WTC11 (cell line): ENCODE data around the gene STN1. TPM values are rescaled to one million over a fixed set of nuclear protein-coding genes. Genes with fewer than 3 reads are reported as not detected.

Source experiments
- ATAC-seq: fragments of 200-7000 bp; cut with Tn5 transposase; 2 replicates; pipeline ENCODE4 v1.10.0; 2021; ENCODE audit warnings: mild to moderate bottlenecking, moderate library complexity
- CTCF ChIA-PET: fragments of 300-600 bp; sonication (Branson Sonifier 250); formaldehyde crosslinking; loops from one replicate; lab custom pipeline; 2021; ENCODE audit warnings: antibody characterized with exemption; lab: Charles Lee
- POLR2A ChIA-PET: fragments of 350-600 bp; sonication (Branson Sonifier 250); formaldehyde crosslinking; loops from one replicate; lab custom pipeline; 2021; ENCODE audit warnings: antibody characterized with exemption; lab: Charles Lee
- DNase-seq: peaks from one replicate; pipeline ENCODE4 v3.0.0; 2021; ENCODE audit warnings: low spot score
- H3K27ac Mint-ChIP-seq: 2 replicates; pipeline ENCODE4 v1.8.0; 2021; ENCODE audit warnings: mixed read lengths
- H3K27me3 Mint-ChIP-seq: 2 replicates; pipeline ENCODE4 v1.8.0; 2021; ENCODE audit warnings: low read depth, mild to moderate bottlenecking, moderate library complexity, mixed read lengths
- H3K36me3 Mint-ChIP-seq: 2 replicates; pipeline ENCODE4 v1.8.0; 2021; ENCODE audit warnings: mixed read lengths
- H3K4me1 Mint-ChIP-seq: 2 replicates; pipeline ENCODE4 v1.8.0; 2022; ENCODE audit warnings: mixed read lengths
- H3K4me3 Mint-ChIP-seq: 2 replicates; pipeline ENCODE4 v1.8.0; 2021; ENCODE audit warnings: mild to moderate bottlenecking, moderate library complexity, mixed read lengths
- H3K9me3 Mint-ChIP-seq: 2 replicates; pipeline ENCODE4 v1.8.0; 2021; ENCODE audit warnings: mixed read lengths
- CBFB ChIP-seq: sonication (generic); formaldehyde crosslinking; IDR thresholded peaks from 2 replicates; pipeline ENCODE4 v1.8.1; 2022; ENCODE audit warnings: mild to moderate bottlenecking, low read depth, missing genetic modification reagents
- ELF4 ChIP-seq: sonication (generic); formaldehyde crosslinking; IDR thresholded peaks from 2 replicates; pipeline ENCODE4 v1.8.1; 2022; ENCODE audit warnings: low read depth, mild to moderate bottlenecking, moderate library complexity, missing genetic modification reagents
- EMX1 ChIP-seq: fragments of 250-450 bp; sonication (Bioruptor Pico); IDR thresholded peaks from 2 replicates; pipeline ENCODE4 v1.8.0; 2021; ENCODE audit warnings: mild to moderate bottlenecking
- ERG ChIP-seq: fragments of 250-450 bp; sonication (Bioruptor Pico); IDR thresholded peaks from 2 replicates; pipeline ENCODE4 v1.8.0; 2021; ENCODE audit warnings: mild to moderate bottlenecking
- FOXK1 ChIP-seq: sonication (generic); formaldehyde crosslinking; IDR thresholded peaks from 2 replicates; pipeline ENCODE4 v1.8.0; 2022; ENCODE audit warnings: mild to moderate bottlenecking, moderate library complexity, missing genetic modification reagents
- FOXP4 ChIP-seq: sonication (generic); formaldehyde crosslinking; IDR thresholded peaks from 2 replicates; pipeline ENCODE4 v1.8.0; 2022; ENCODE audit warnings: mild to moderate bottlenecking, missing genetic modification reagents
- GRHL2 ChIP-seq: fragments of 250-450 bp; sonication (Bioruptor Pico); IDR thresholded peaks from 2 replicates; pipeline ENCODE4 v1.8.0; 2022; ENCODE audit warnings: mild to moderate bottlenecking, moderate library complexity; ENCODE audit not compliant: insufficient replicate concordance, severe bottlenecking
- JAZF1 ChIP-seq: fragments of 250-450 bp; sonication (Bioruptor Pico); IDR thresholded peaks from 2 replicates; pipeline ENCODE4 v1.9.0; 2021; ENCODE audit warnings: moderate library complexity, mild to moderate bottlenecking, inconsistent platforms
- JUN ChIP-seq: sonication (generic); formaldehyde crosslinking; IDR thresholded peaks from 2 replicates; pipeline ENCODE4 v1.8.0; 2023; ENCODE audit warnings: mild to moderate bottlenecking, missing genetic modification reagents
- NR2C2 ChIP-seq: sonication (generic); formaldehyde crosslinking; IDR thresholded peaks from 2 replicates; pipeline ENCODE4 v1.8.0; 2022; ENCODE audit warnings: mild to moderate bottlenecking, missing genetic modification reagents
- OVOL2 ChIP-seq: fragments of 250-450 bp; sonication (Bioruptor Pico); IDR thresholded peaks from 2 replicates; pipeline ENCODE4 v1.9.0; 2021; ENCODE audit warnings: mild to moderate bottlenecking, borderline replicate concordance
- PRRX2 ChIP-seq: fragments of 250-450 bp; sonication (Bioruptor Pico); IDR thresholded peaks from 2 replicates; pipeline ENCODE4 v1.8.0; 2021; ENCODE audit warnings: mild to moderate bottlenecking
- SMAD3 ChIP-seq: sonication (generic); formaldehyde crosslinking; IDR thresholded peaks from 2 replicates; pipeline ENCODE4 v1.8.0; 2022; ENCODE audit warnings: missing genetic modification reagents, mild to moderate bottlenecking, borderline replicate concordance
- SP1 ChIP-seq: sonication (generic); formaldehyde crosslinking; conservative IDR thresholded peaks from 2 replicates; pipeline ENCODE4 v1.8.1; 2022; ENCODE audit warnings: missing genetic modification reagents
- TCF7 ChIP-seq: sonication (generic); formaldehyde crosslinking; IDR thresholded peaks from 2 replicates; pipeline ENCODE4 v1.8.0; 2022; ENCODE audit warnings: mild to moderate bottlenecking, low read depth, missing genetic modification reagents, moderate library complexity
- TP53 ChIP-seq: sonication (generic); formaldehyde crosslinking; IDR thresholded peaks from 2 replicates; pipeline ENCODE4 v1.8.1; 2023; ENCODE audit warnings: mild to moderate bottlenecking, missing genetic modification reagents
- ZNF232 ChIP-seq: sonication (generic); formaldehyde crosslinking; IDR thresholded peaks from 2 replicates; pipeline ENCODE4 v1.8.0; 2022; ENCODE audit warnings: mild to moderate bottlenecking, missing genetic modification reagents
- ZNF281 ChIP-seq: sonication (generic); formaldehyde crosslinking; IDR thresholded peaks from 2 replicates; pipeline ENCODE4 v1.8.0; 2023; ENCODE audit warnings: mild to moderate bottlenecking, missing genetic modification reagents
- ZNF423 ChIP-seq: fragments of 250-450 bp; sonication (Bioruptor Pico); IDR thresholded peaks from 2 replicates; pipeline ENCODE4 v2.1.2; 2022; ENCODE audit warnings: mild to moderate bottlenecking, moderate library complexity
- ZNF532 ChIP-seq: fragments of 250-450 bp; sonication (Bioruptor Pico); IDR thresholded peaks from 2 replicates; pipeline ENCODE4 v1.9.0; 2021; ENCODE audit warnings: mild to moderate bottlenecking, borderline replicate concordance
- ZNF671 ChIP-seq: fragments of 250-450 bp; sonication (Bioruptor Pico); IDR thresholded peaks from 2 replicates; pipeline ENCODE4 v1.8.0; 2021; ENCODE audit warnings: mild to moderate bottlenecking
- ZSCAN18 ChIP-seq: fragments of 250-450 bp; sonication (Bioruptor Pico); IDR thresholded peaks from 2 replicates; pipeline ENCODE4 v2.1.2; 2022; ENCODE audit warnings: mild to moderate bottlenecking, moderate library complexity
- total RNA-seq: library from RNA; stranded (reverse); gene quantifications from 3 replicates; pipeline ENCODE4 v1.2.3, GENCODE V29; 2021

Gene STN1
- total RNA-seq, 1 experiment from 2014 or later: 13.9 TPM

GRCh38 chr10:103893817-103894216 is 24.2 kb downstream of the STN1 start (continued):
- no peak for TF ChIP-seq FOXP4
- TF ChIP-seq SMAD3 (CRISPR knock-in tag): no peak
- TF ChIP-seq ERG (CRISPR knock-in tag): no peak
- TF ChIP-seq JUN (CRISPR knock-in tag): no peak
- no peak for TF ChIP-seq ZNF232 (CRISPR knock-in tag)
- no peak for TF ChIP-seq NR2C2 (CRISPR knock-in tag)

- ATAC-seq (no peak), DNase-seq (no peak)
- no peak for TF ChIP-seq GRHL2 (CRISPR knock-in tag)
- no peak for TF ChIP-seq EMX1
- TF ChIP-seq ELF4 (CRISPR knock-in tag): no peak
- TF ChIP-seq PRRX2 (CRISPR knock-in tag): no peak
- no peak for TF ChIP-seq JAZF1 (CRISPR knock-in tag)
- TF ChIP-seq TCF7 (CRISPR knock-in tag): no peak
- no peak for TF ChIP-seq ERG (CRISPR knock-in tag)
- no peak for TF ChIP-seq SP1
- H3K27ac Mint-ChIP-seq: no peak overlapping the region
- H3K36me3 Mint-ChIP-seq: peaks cover 6% of the 10 kb centered on the region; the same call in 1 of the 2 replicates
- H3K27me3 Mint-ChIP-seq: no peaks in the 10 kb centered on the region
- ChIA-PET CTCF (no interaction called here), POLR2A (no interaction called here)
- no peaks in the 10 kb centered on the region for H3K4me1 Mint-ChIP-seq
- H3K4me3 Mint-ChIP-seq: no peak overlapping the region
- no peaks in the 10 kb centered on the region for H3K9me3 Mint-ChIP-seq
Observed at GRCh38 chr10:103892181-103892580, 25.8 kb downstream of the STN1 start.

GRCh38 chr10:103890688-103891087 is 27.3 kb downstream of the STN1 start:
- ATAC-seq: no peak
- DNase-seq: no peak
- Mint-ChIP-seq H3K9me3 (no peaks in the 10 kb centered on the region), H3K4me1 (no peaks in the 10 kb centered on the region), H3K36me3 (0 out of 2 replicates have a peak, but pooled peaks cover 3% of the 10 kb centered on the region), H3K27ac (no peak overlapping the region), H3K27me3 (no peaks in the 10 kb centered on the region), H3K4me3 (no peak overlapping the region)
- POLR2A ChIA-PET: no interaction called here
- CTCF ChIA-PET: interaction anchor here (0.7 to 1.2 kb wide), 3 partner anchors 43 to 205 kb away, joined by 3 to 6 read pairs (median 3); no protein-coding TSS in a partner anchor
- TF ChIP-seq ZNF532 (CRISPR knock-in tag): no peak
- TF ChIP-seq ZNF423 (CRISPR knock-in tag): no peak
- no peak for TF ChIP-seq ZNF281
- TF ChIP-seq ELF4 (CRISPR knock-in tag): no peak
- TF ChIP-seq SMAD3 (CRISPR knock-in tag): no peak
- no peak for TF ChIP-seq TP53 (CRISPR knock-in tag)
- no peak for TF ChIP-seq ZSCAN18 (CRISPR knock-in tag)
- TF ChIP-seq ZNF671: no peak
- no peak for TF ChIP-seq OVOL2 (CRISPR knock-in tag)
- TF ChIP-seq FOXK1 (CRISPR knock-in tag): no peak
- TF ChIP-seq SP1: no peak
- no peak for TF ChIP-seq CBFB (CRISPR knock-in tag)
